Suppressor macrophage (primary cell): ENCODE measurements around the gene GOLIM4.
"Not testable (repeated sequence)": the region's sequence is repeated elsewhere in the genome, so short reads cannot be mapped to it uniquely, and the experiment has no call there.

Experiments
- DNase-seq, 4 experiments: peaks; one replicate each; pipeline ENCODE4 v3.0.0-alpha.2; 2020 to 2022

GOLIM4 gene

DNA sequence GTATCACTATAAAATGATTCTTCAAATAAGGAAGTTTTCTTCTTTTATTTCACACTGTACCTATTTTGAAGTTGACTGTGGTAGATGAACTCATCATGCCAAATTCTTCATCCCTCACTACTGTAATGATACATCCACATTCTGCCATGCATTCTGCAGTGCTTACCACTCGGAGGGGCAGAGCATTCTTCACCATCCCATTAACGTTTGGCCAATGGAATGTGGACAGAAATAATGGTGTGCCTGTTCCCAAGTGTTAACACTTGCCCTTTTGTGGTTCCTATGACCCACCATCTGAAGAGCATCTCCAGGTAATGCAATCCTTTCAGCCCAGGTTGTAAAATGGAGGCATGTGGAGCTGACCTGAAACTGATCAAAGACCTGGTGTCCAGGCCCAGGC, 18.6 kb downstream of the GOLIM4 start:
- DNase-seq = no peak

- DNase-seq = peak; percentile 26 to 71 (median 56)
Observed at GRCh38 chr3:168073842-168074605, 21.7 kb downstream of the GOLIM4 start.

- no peak for DNase-seq
Observed at GRCh38 chr3:168072323-168072650, 23.4 kb downstream of the GOLIM4 start.

DNA sequence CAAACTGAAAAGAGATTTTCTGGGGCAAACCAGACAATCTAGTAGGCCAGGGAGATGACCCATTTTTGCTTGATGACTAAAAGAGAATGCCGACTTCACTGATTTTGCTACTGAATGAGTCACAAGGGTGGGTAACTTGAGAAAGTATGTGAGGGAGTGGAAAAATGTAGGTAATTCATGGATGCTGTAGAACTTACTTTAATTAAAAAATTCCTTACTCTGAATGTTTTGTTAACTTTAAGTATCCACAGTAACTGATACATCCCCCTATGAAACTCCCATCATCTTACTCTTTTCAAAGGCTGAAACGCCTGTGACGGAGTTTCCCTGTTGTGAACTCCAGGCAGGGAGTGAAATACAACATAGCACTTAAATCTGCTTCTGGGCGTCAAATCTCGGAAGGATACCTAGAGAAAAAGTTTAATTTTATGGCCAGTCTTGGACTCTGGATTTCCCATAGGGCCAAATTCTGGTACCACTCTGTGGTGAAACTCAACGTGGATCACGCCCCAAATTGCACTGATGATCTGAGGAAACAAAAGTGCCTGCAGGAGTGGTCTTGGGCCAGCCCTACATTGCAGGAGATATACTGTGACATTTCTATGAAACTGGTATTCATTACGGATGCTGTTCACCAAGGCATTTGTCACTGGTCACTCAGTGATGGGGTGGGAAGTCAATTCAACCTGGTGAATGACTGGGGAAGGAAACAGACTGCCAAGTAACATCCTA, 24.0 kb downstream of the GOLIM4 start:
- DNase-seq = no peak

- DNase-seq = no peak
Observed at GRCh38 chr3:168070919-168071318, 24.8 kb downstream of the GOLIM4 start.

GRCh38 chr3:168068346-168068745, 27.4 kb downstream of the GOLIM4 start:
- no peak for DNase-seq

- no peak for DNase-seq
Observed at GRCh38 chr3:168066882-168067281, 28.8 kb downstream of the GOLIM4 start.

GRCh38 chr3:168065569-168065968, 30.2 kb downstream of the GOLIM4 start:
- DNase-seq = no peak

GRCh38 chr3:168063122-168063521, 32.6 kb downstream of the GOLIM4 start:
- DNase-seq = no peak

DNA sequence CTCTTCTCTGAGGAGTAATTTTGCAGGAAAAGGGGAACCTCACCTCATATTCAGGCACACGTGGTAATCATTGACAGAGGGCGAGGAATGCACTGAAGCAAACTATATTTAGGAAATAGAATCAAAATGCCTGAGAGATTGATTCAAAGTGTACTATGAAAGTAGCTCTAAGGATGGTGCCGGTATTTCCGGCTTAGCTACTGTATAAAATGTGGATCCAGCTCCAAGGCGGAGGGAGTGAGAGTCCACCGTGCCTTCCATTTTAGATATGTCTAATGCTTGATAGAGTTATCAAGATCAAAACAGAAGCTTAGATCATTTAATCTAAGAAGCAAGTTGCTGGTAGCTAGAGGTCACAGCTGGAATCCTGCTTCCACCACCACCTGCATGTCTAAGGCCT, 33.0 kb downstream of the GOLIM4 start:
- no peak for DNase-seq

DNA sequence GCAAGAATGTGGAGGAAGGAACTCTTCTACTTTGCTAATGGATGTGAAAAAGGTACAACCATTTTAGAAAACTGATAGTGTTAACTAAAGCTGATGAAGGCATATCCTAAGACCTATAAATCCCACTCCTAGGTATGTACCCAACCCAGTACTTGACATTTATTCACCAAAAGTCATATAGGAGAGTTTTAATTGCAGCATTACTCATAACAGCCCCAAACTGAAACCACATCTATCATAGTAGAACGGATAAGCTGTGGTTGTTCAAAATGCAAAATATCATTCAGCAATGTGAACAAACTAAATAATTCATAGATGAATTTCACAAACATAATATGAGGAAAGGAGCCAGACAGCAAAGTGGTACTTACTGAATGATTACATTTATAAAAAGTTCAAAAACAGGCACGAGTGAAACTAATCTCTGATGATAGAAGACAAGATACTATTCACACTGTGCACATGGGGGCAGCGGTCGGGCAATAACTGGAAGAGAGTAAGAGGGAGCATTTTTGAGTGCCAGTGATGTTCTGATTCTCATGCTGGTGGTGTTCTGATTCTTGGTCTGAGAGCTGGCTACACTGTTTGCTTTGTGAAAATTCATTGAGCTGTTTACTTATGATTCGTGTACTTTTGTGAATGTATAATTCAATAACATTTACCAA, 34.3 kb downstream of the GOLIM4 start:
- DNase-seq = no peak

GRCh38 chr3:168060317-168060716, 35.4 kb downstream of the GOLIM4 start:
- DNase-seq = no peak

- no peak for DNase-seq
Observed at GRCh38 chr3:168058481-168058880, 37.2 kb downstream of the GOLIM4 start.

- not testable (repeated sequence) for DNase-seq
Observed at GRCh38 chr3:168056398-168057230, 39.1 kb downstream of the GOLIM4 start.

DNA sequence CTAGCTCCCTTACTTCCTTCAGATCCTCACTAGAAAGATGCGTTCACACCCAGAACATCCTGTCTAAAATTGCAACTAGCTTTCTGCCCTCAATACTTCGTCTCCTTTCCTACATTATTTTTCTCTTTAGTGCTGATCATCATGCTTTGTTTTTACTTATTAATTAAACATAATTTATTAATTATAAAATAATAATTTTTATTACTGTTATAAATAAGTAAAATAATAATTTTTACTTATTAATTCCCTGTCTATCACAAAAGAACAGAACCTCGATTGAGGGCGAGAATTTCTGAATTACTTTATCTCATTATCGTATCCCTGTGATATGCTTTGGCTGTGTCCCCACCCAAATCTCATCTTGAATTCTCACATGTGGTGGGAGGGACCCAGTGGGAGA, 41.3 kb downstream of the GOLIM4 start:
- no peak for DNase-seq

DNA sequence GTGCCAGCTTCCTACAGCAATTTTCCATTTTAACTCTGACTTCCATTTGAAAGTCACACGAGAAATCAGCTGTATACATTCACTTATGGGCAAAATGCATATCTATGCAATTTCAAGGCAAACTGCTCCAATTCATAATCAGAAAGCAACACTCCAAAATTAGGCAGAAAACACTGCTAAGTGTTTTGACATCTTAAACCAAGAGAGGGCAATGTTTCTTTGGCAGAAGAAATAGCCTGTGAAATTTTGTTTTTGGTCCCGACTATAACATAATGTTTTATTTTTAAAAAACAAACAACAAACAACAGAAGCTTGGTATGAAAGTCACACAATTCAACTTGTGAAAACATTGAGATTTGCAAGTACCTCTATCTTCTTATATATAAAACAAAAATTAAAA, 42.6 kb downstream of the GOLIM4 start:
- no peak for DNase-seq

- DNase-seq = no peak
Observed at GRCh38 chr3:168052515-168052914, 43.2 kb downstream of the GOLIM4 start.

GRCh38 chr3:168051531-168052471, 43.9 kb downstream of the GOLIM4 start:
- DNase-seq = peak in 2 of 4 experiments; percentile 63 to 68

DNA sequence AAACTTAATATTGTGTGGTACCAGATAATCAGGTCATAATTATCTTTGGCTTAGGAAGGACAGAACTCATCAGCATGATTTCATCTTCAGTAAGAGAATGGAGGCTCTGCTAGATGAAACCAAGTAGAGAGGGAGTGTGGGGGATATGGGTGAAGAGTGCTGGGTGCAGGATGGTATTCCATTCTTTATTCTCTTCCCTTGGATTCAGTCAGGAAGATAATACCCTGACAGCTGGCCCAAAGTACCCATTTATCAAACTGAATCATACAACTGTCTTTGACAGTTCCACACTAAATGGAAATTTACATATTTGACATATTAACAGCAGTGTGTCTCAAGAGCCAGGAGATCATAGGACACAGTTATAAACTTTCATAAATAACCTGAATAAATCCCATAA, 44.7 kb downstream of the GOLIM4 start:
- no peak for DNase-seq

GRCh38 chr3:168049367-168049974, 46.3 kb downstream of the GOLIM4 start:
- peak in 1 of 4 experiments; percentile 39 for DNase-seq
